GM12891 (cell line): ENCODE data around the gene ZBTB5.
"Not testable (repeated sequence)": the region's sequence is repeated elsewhere in the genome, so short reads cannot be mapped to it uniquely, and the experiment has no call there.

Source experiments
- POLR2A ChIP-seq: IDR thresholded peaks from 2 replicates; pipeline ENCODE4 v1.6.1; 2011; ENCODE audit warnings: low read depth, low read length, control low read depth
- POLR2AphosphoS5 ChIP-seq: IDR thresholded peaks from 2 replicates; pipeline ENCODE4 v1.6.1; 2011; ENCODE audit warnings: low read depth, low read length, control low read depth
- TAF1 ChIP-seq: IDR thresholded peaks from 2 replicates; pipeline ENCODE4 v1.6.1; 2011; ENCODE audit warnings: low read depth, low read length, control low read depth

- TF ChIP-seq POLR2AphosphoS5, POLR2A, TAF1: not testable (repeated sequence)
These were observed 2.3 kb upstream of the ZBTB5 start for GRCh38 chr9:37467530-37467929.
